Aorta (tissue), 5 donors: ENCODE measurements around the gene IL13RA2. TPM values are rescaled to one million over a fixed set of nuclear protein-coding genes. Genes with fewer than 3 reads are reported as not detected.

Experiments used
- ATAC-seq: fragments of 200-7000 bp; cut with Tn5 transposase; one replicate; pipeline ENCODE4 v1.9.1; 2022; ENCODE audit warnings: moderate library complexity; ENCODE audit not compliant: low FRiP score
- DNase-seq, 2 donors: peaks; one replicate each; pipeline ENCODE4 v3.0.0-alpha.2; 2020
- H3K27ac ChIP-seq, 2 donors: one replicate each; pipeline ENCODE4 v1.5.1; 2013; ENCODE audit warnings: low read length in 2 of 2, mild to moderate bottlenecking in 2 of 2, moderate library complexity in 2 of 2, control low read depth in 1 of 2, inconsistent platforms in 1 of 2, low read depth in 1 of 2
- H3K27me3 ChIP-seq, 2 donors: one replicate each; pipeline ENCODE4 v1.6.1; 2013; ENCODE audit warnings: control low read depth in 1 of 2, low read length in 1 of 2, mild to moderate bottlenecking in 1 of 2, moderate library complexity in 1 of 2; ENCODE audit not compliant: insufficient read depth in 2 of 2, control insufficient read depth in 1 of 2
- H3K36me3 ChIP-seq, 2 donors: one replicate each; pipeline ENCODE4 v1.6.1; 2013; ENCODE audit warnings: control low read depth in 1 of 2, low read length in 1 of 2, mild to moderate bottlenecking in 1 of 2; ENCODE audit not compliant: insufficient read depth in 2 of 2, control insufficient read depth in 1 of 2
- H3K4me1 ChIP-seq, 2 donors: one replicate each; pipeline ENCODE4 v1.6.1; 2013; ENCODE audit warnings: low read length in 2 of 2, control low read depth in 1 of 2, mild to moderate bottlenecking in 1 of 2, moderate library complexity in 1 of 2; ENCODE audit not compliant: insufficient read depth in 2 of 2, control insufficient read depth in 1 of 2
- H3K4me3 ChIP-seq, 2 donors: one replicate each; pipeline ENCODE4 v1.5.1; 2013; ENCODE audit warnings: low read length in 2 of 2, control low read depth in 1 of 2, mild to moderate bottlenecking in 1 of 2
- H3K9me3 ChIP-seq: one replicate; pipeline ENCODE4 v1.6.1; 2013; ENCODE audit warnings: mild to moderate bottlenecking, low read length; ENCODE audit not compliant: control insufficient read depth
- WGBS, 2 donors: extraction: QIAGEN DNeasy Blood & Tissue Kit; methylation state at CpG; one replicate each; pipeline ENCODE4 v1.1.7; 2013; 5-methylcytosine and 5-hydroxymethylcytosine counted together
- intact Hi-C, 2 donors: fragments of 100-400 bp; cut with DNase I; formaldehyde crosslinking; loops; one replicate each; pipeline versions ENCODE4 v1.14.2 to v1.15.0; 2022
- polyA plus RNA-seq, 2 donors: library from polyadenylated mRNA; stranded (reverse); fragments of 200-250 nt; gene quantifications; one replicate each; pipeline ENCODE4 v1.2.3, GENCODE V29; 2013
- total RNA-seq, 2 donors: library from RNA; stranded (reverse); fragmentation: NEBNext Ultra II Directional; extraction: Animal tissue kit (Norgen Biotek cat#: 25700); gene quantifications; one replicate each; pipeline ENCODE4 v1.2.1, GENCODE V29; 2021
- donor health status: healthy with polysubstance abuse.
- donor health status: Bipolar disorder and iron deficiency.
- donor health status: DM: no; HTN: no; CAD: no.
- donor health status: DM: no; HTN: no; CAD: no.
- donor health status: DM: yes; HTN: yes; CAD: no.

Gene IL13RA2
- total and polyA plus RNA-seq, 4 donors, result 7.3 to 32.3 (median 20.8) TPM

DNA sequence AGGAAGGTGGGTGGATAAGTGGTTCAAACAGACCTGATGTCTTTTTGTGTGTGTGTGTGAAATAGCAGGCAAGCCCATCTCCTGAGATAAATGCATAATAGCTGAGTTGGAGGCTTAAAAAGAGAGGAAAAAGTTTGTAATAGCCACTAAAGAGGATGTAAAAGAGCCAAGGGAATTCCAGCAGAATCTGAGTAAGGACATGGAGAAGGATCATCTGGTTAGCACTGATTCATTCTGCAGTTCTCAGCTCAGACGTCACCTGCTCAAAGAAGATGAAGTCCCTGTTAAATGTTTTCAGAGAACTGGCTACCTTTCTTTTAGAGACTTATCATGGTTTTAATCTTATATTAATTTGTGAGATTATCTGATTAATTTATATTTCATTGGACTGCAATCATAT, 21.0 kb upstream of the IL13RA2 start:
- ATAC-seq, result no peak

GRCh38 chrX:115036029-115036428, 18.6 kb upstream of the IL13RA2 start:
- DNase-seq, result no peak
- Histone ChIP-seq H3K27me3 (peaks cover 0 to 4% of the 10 kb centered on the region in 2 donors), H3K27ac (no peak overlapping the region), H3K36me3 (no peaks in the 10 kb centered on the region), H3K4me1 (no peaks in the 10 kb centered on the region), H3K4me3 (no peak overlapping the region), H3K9me3 (no peaks in the 10 kb centered on the region)
- intact Hi-C loops, result no loop called here
- WGBS, 2 donors, result 29 to 56% methylated on average over 1 of the region's 1 CpG
- ATAC-seq, result no peak

More for the DNA sequence above, 21.0 kb upstream of the IL13RA2 start:
- Histone ChIP-seq H3K4me3 (no peak overlapping the region), H3K27ac (no peak overlapping the region), H3K36me3 (no peaks in the 10 kb centered on the region), H3K4me1 (no peaks in the 10 kb centered on the region), H3K9me3 (no peaks in the 10 kb centered on the region), H3K27me3 (peaks cover 0 to 4% of the 10 kb centered on the region in 2 donors)
- no peak for DNase-seq
- WGBS, 2 donors, result 70 to 78% methylated on average over 1 of the region's 1 CpG
- intact Hi-C loops, result no loop called here

DNA sequence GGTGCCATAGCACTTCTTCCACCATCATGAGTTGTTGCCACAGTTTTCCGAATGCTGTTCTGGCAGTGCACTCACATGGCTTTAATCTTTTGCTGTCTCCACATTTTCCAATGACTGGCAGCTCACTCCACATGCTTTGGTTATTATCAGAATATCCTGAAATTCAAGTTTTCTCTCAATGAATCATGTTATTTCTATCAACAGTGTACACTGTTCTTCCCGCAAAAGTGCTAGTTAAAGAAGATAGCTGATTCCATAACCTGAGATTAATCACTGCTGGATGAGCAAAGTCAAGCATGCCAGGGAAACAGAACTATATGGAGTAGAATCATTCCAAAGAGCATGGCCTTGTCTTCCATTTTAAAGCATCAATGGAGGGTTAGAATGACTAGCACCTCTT, 14.6 kb upstream of the IL13RA2 start:
- H3K27me3 ChIP-seq, result peaks cover 0 to 4% of the 10 kb centered on the region in 2 donors
- no peak for ATAC-seq
- 38 to 42% methylated on average over 2 of the region's 2 CpGs for WGBS, 2 donors

DNA sequence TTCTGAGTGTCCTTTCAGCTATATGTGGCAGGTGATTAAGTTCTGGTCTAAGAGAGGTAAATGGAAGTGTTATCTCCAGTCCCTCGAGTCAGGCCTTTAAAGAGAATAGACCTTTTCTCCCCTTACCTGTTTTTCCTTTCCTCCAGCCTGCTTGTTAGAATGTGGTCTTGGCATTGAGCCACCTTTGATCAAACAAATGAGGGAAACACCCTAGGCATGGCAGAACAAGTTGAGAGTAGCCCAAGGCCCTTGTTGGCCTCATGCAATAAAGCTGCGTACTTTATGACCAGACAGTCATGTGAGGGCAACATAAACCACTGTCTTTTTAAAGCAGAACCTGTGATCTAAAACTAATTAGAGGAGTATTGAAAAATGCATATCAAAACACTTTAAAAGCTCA, 13.2 kb upstream of the IL13RA2 start:
- peak overlapping the region; percentile 36 to 78 for H3K27ac ChIP-seq
- intact Hi-C loops, result no loop called here

More for the DNA sequence above, 14.6 kb upstream of the IL13RA2 start:
- no peaks in the 10 kb centered on the region for H3K36me3 ChIP-seq
- H3K27ac ChIP-seq, result no peak overlapping the region
- intact Hi-C loops, result no loop called here
- H3K4me1 ChIP-seq, result no peaks in the 10 kb centered on the region
- H3K9me3 ChIP-seq, result no peaks in the 10 kb centered on the region
- no peak overlapping the region for H3K4me3 ChIP-seq
- no peak for DNase-seq

GRCh38 chrX:115029869-115030570, 12.6 kb upstream of the IL13RA2 start:
- Histone ChIP-seq H3K4me1 (no peaks in the 10 kb centered on the region), H3K9me3 (no peaks in the 10 kb centered on the region), H3K27ac (peak overlapping the region; percentile 36 to 78), H3K4me3 (no peak overlapping the region), H3K27me3 (no peaks in the 10 kb centered on the region), H3K36me3 (no peaks in the 10 kb centered on the region)
- intact Hi-C loops, result no loop called here
- ATAC-seq (peak; percentile 53), DNase-seq (no peak)
- 2 to 29% methylated on average over 5 of the region's 5 CpGs for WGBS, 2 donors

More for the DNA sequence above, 13.2 kb upstream of the IL13RA2 start:
- Histone ChIP-seq H3K9me3 (no peaks in the 10 kb centered on the region), H3K27me3 (no peaks in the 10 kb centered on the region), H3K4me3 (no peak overlapping the region), H3K36me3 (no peaks in the 10 kb centered on the region), H3K4me1 (no peaks in the 10 kb centered on the region)
- ATAC-seq (no peak), DNase-seq (no peak)
- 39 to 53% methylated on average over 2 of the region's 2 CpGs for WGBS, 2 donors

DNA sequence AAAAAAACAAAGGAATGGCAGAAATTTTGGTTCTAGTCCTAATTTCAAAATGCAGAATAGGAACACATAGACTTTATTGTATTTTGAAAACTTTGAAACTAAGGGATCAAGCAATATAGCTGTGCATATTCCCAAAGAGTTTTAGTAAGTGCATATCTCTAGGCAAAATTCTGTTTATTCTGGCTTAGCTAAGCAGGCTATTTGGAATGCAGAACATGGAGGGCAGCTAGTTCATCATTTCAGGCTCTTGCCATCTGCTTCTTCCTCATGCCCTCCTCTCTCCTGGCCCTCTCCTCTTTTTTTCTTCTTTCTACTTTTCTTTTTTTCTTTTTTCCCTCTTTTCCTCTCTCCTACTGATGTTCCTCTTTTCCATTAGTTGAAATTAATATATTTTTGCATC, 12.0 kb upstream of the IL13RA2 start:
- intact Hi-C loops, result no loop called here
- no peak overlapping the region for H3K4me3 ChIP-seq
- DNase-seq (no peak), ATAC-seq (no peak)
- H3K27ac ChIP-seq, result no peak overlapping the region
- H3K4me1 ChIP-seq, result no peaks in the 10 kb centered on the region
- no peaks in the 10 kb centered on the region for H3K36me3 ChIP-seq
- H3K27me3 ChIP-seq, result no peaks in the 10 kb centered on the region
- H3K9me3 ChIP-seq, result no peaks in the 10 kb centered on the region

- H3K4me3 ChIP-seq, result no peak overlapping the region
- no peak overlapping the region for H3K27ac ChIP-seq
- DNase-seq, result no peak
- no peaks in the 10 kb centered on the region for H3K27me3 ChIP-seq
- H3K4me1 ChIP-seq, result no peaks in the 10 kb centered on the region
- H3K9me3 ChIP-seq, result no peaks in the 10 kb centered on the region
- no peaks in the 10 kb centered on the region for H3K36me3 ChIP-seq
- intact Hi-C loops, result loop anchor here in 1 of 2 donors (5.0 kb wide), 1 partner anchor 52 kb away; no protein-coding TSS in a partner anchor
- WGBS, 2 donors, result 92 to 95% methylated on average over 3 of the region's 3 CpGs
- ATAC-seq, result no peak
Observed at GRCh38 chrX:115023811-115024210, 6.4 kb upstream of the IL13RA2 start.

DNA sequence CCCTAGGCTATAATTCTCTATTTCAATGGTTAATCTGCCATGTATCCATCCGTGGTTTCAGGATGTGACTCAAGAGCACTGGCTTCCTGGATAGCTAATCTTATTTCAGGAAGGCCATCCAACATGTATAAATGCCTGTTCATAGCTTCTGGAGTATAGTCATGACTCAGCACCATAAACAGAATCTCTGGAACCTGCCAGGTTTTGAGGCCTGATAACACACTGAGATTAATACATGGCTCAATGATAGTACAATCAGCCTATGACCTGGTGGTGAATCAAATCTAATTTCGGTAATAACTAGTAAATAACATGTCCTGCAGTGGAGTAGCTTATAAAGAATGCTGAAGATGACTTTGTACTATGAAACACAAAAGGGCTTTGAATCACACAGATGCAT, 5.7 kb upstream of the IL13RA2 start:
- WGBS, 2 donors, result 10 to 26% methylated on average over 2 of the region's 2 CpGs
- Histone ChIP-seq H3K27me3 (no peaks in the 10 kb centered on the region), H3K36me3 (no peaks in the 10 kb centered on the region), H3K27ac (no peak overlapping the region), H3K9me3 (no peaks in the 10 kb centered on the region), H3K4me1 (no peaks in the 10 kb centered on the region), H3K4me3 (no peak overlapping the region)
- intact Hi-C loops, result loop anchor here in 1 of 2 donors (5.0 kb wide), 1 partner anchor 51 kb away; no protein-coding TSS in a partner anchor
- no peak for ATAC-seq
- DNase-seq, result no peak

GRCh38 chrX:115021121-115021520, 3.7 kb upstream of the IL13RA2 start:
- Histone ChIP-seq H3K27me3 (no peaks in the 10 kb centered on the region), H3K27ac (no peak overlapping the region), H3K9me3 (no peaks in the 10 kb centered on the region), H3K36me3 (no peaks in the 10 kb centered on the region), H3K4me3 (no peak overlapping the region), H3K4me1 (no peaks in the 10 kb centered on the region)
- DNase-seq (no peak), ATAC-seq (no peak)
- intact Hi-C loops, result loop anchor here in 1 of 2 donors (5.0 kb wide), 1 partner anchor 49 kb away; no protein-coding TSS in a partner anchor
- 78 to 87% methylated on average over 5 of the region's 5 CpGs for WGBS, 2 donors
